Smooth muscle cell (in vitro differentiated cells): ENCODE measurements around the gene STARD9. TPM values are rescaled to one million over a fixed set of nuclear protein-coding genes. Genes with fewer than 3 reads are reported as not detected.

ENCODE experiments used
- DNase-seq: peaks from one replicate; lab custom pipeline; 2025; ENCODE audit not compliant: unreplicated experiment; lab: John Stamatoyannopoulos, UW
- H2AFZ ChIP-seq: fragments of 200-600 bp; sonication (generic); 2 replicates; pipeline ENCODE4 v1.6.0; 2016; ENCODE audit warnings: antibody characterized with exemption, low read depth, mild to moderate bottlenecking
- H3F3A ChIP-seq: fragments of 200-600 bp; sonication (generic); 2 replicates; pipeline ENCODE4 v1.6.0; 2017; ENCODE audit warnings: antibody characterized with exemption, low read depth
- H3K27ac ChIP-seq: fragments of 200-600 bp; sonication (generic); 2 replicates; pipeline ENCODE4 v1.5.1; 2016; ENCODE audit warnings: low read depth, mild to moderate bottlenecking
- H3K27me3 ChIP-seq: fragments of 200-600 bp; sonication (generic); 2 replicates; pipeline ENCODE4 v1.6.1; 2016; ENCODE audit warnings: low read depth, mild to moderate bottlenecking
- H3K36me3 ChIP-seq: fragments of 200-600 bp; sonication (generic); 2 replicates; pipeline ENCODE4 v1.5.1; 2016; ENCODE audit warnings: low read depth
- H3K4me1 ChIP-seq: fragments of 200-600 bp; sonication (generic); 2 replicates; pipeline ENCODE4 v1.5.1; 2016; ENCODE audit warnings: low read depth
- H3K4me2 ChIP-seq: fragments of 200-600 bp; sonication (generic); 2 replicates; pipeline ENCODE4 v1.6.0; 2016; ENCODE audit warnings: mild to moderate bottlenecking
- H3K4me3 ChIP-seq: fragments of 200-600 bp; sonication (generic); 2 replicates; pipeline ENCODE4 v1.5.1; 2016; ENCODE audit warnings: mild to moderate bottlenecking
- H3K79me2 ChIP-seq: fragments of 200-600 bp; sonication (generic); 2 replicates; pipeline ENCODE4 v1.6.0; 2016; ENCODE audit warnings: low read depth, mild to moderate bottlenecking
- H3K9ac ChIP-seq: fragments of 200-600 bp; sonication (generic); 2 replicates; pipeline ENCODE4 v1.6.0; 2016; ENCODE audit warnings: low read depth
- H3K9me3 ChIP-seq: fragments of 200-600 bp; sonication (generic); replicated peaks from 2 replicates; pipeline ENCODE4 v1.5.1; 2016; ENCODE audit warnings: low read depth
- H4K20me1 ChIP-seq: fragments of 200-600 bp; sonication (generic); 2 replicates; pipeline ENCODE4 v1.6.0; 2016; ENCODE audit warnings: low read depth
- CTCF ChIP-seq: fragments of 200-600 bp; sonication (generic); IDR thresholded peaks from 2 replicates; pipeline ENCODE4 v1.5.1; 2017; ENCODE audit warnings: borderline replicate concordance, mild to moderate bottlenecking, antibody characterized with exemption; ENCODE audit not compliant: insufficient read depth, poor library complexity, severe bottlenecking
- WGBS: methylation state at CpG from one replicate; pipeline ENCODE4 v1.1.7; 2016; ENCODE audit warnings: low lambda C conversion rate; 5-methylcytosine and 5-hydroxymethylcytosine counted together
- polyA plus RNA-seq: library from polyadenylated mRNA; unstranded; fragments of >200 nt; fragmentation: Nextera tagmentation; extraction: Ambion mirVana; gene quantifications from 2 replicates; pipeline ENCODE4 v1.2.1, GENCODE V29; 2016
- total RNA-seq: library from RNA; depleted of rRNA; stranded (reverse); fragments of >200 nt; gene quantifications from 2 replicates; pipeline ENCODE4 v1.2.3, GENCODE V29; 2014

STARD9 gene
- total and polyA plus RNA-seq, 2 experiments from 2014 or later, result 1.6 to 6.3 TPM

DNA sequence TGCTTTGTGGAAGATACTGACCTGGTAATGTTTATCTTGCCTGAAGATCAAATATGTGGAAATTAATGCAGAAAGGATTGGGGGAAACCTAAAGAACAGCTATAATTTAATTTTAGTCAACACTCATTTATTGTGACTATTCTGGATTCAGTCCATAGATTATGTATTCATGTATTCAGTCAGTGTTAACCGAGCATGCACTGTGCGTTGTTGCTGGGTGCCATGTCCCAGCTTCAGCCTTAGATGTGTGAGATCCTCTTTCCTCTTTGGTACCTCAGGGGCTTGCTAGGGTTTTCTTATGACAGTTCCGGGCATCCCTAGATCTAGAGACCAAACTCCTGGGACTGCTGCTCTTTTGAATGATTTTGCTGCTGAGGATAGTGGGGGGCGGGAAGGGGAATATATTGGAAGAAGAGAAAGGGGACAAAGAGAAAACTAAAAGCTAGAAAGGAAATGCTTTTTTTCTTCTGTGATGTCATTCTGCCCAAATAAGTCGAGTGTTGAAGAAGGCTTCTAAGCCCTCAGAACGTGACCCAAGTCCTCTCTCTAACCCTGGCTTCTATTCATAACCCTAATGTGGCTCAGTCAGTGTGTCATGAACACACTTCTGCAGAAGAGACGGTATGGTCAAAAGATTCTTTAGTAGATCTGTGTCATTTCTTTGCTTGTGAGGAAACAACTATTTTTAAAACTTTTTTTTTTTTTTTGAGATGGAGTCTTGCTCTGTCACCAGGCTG lies 33.5 kb downstream of the STARD9 start:
- Histone ChIP-seq H3K4me3 (no peak overlapping the region), H3K4me2 (no peak overlapping the region), H3K27ac (no peak overlapping the region), H3F3A (no peaks in the 10 kb centered on the region), H3K4me1 (no peaks in the 10 kb centered on the region), H4K20me1 (peaks cover 8% of the 10 kb centered on the region), H3K27me3 (no peaks in the 10 kb centered on the region), H2AFZ (no peak overlapping the region), H3K36me3 (no peaks in the 10 kb centered on the region), H3K9ac (no peak overlapping the region), H3K79me2 (no peaks in the 10 kb centered on the region), H3K9me3 (no peaks in the 10 kb centered on the region)
- DNase-seq, result no peak
- TF ChIP-seq CTCF, result no peak
- WGBS, result 78% methylated on average over 7 of the region's 7 CpGs

- no peaks in the 10 kb centered on the region for H3K36me3 ChIP-seq
- no peak overlapping the region for H3K27ac ChIP-seq
- DNase-seq, result no peak
- H4K20me1 ChIP-seq, result peaks cover 8% of the 10 kb centered on the region
- H3K4me1 ChIP-seq, result no peaks in the 10 kb centered on the region
- 61% methylated on average over 1 of the region's 1 CpG for WGBS
- no peaks in the 10 kb centered on the region for H3K79me2 ChIP-seq
- H3K27me3 ChIP-seq, result no peaks in the 10 kb centered on the region
- no peak overlapping the region for H3K9ac ChIP-seq
- H3K4me3 ChIP-seq, result no peak overlapping the region
- TF ChIP-seq CTCF, result no peak
- no peaks in the 10 kb centered on the region for H3K9me3 ChIP-seq
- no peak overlapping the region for H2AFZ ChIP-seq
- H3F3A ChIP-seq, result no peaks in the 10 kb centered on the region
- H3K4me2 ChIP-seq, result no peak overlapping the region
Observed at GRCh38 chr15:42611532-42611931, 36.1 kb downstream of the STARD9 start.

DNA sequence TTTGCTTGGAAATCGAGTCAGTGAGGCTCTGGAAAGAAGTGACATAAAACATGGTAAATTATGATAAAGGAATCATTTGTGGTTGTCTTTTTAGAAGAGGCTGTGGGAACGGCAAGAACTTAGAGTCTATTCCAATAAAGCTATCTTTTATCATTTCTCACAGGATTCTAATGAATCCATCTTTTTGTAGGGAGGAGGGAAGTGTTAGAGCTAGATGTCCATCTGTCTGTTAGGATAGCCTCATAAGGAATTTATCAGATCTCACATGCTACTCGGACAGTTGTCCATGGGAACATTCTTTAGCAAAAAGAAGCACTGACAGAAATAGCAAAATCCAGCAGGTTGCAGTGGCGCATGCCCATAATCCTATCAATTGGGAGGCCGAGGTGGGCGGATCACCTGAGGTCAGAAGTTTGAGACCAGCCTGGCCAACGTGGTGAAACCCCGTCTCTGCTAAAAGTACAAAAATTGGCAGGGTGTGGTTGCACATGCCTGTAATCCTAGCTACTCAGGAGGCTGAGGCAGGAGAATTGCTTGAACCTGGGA lies 37.0 kb downstream of the STARD9 start:
- 93% methylated on average over 8 of the region's 8 CpGs for WGBS
- no peaks in the 10 kb centered on the region for H3K79me2 ChIP-seq
- H3K27ac ChIP-seq, result no peak overlapping the region
- H3K9ac ChIP-seq, result no peak overlapping the region
- no peak overlapping the region for H2AFZ ChIP-seq
- no peak for DNase-seq
- no peak overlapping the region for H3K4me2 ChIP-seq
- H3K27me3 ChIP-seq, result no peaks in the 10 kb centered on the region
- no peaks in the 10 kb centered on the region for H3K4me1 ChIP-seq
- H4K20me1 ChIP-seq, result peaks cover 8% of the 10 kb centered on the region
- no peak for TF ChIP-seq CTCF
- no peak overlapping the region for H3K4me3 ChIP-seq
- H3K9me3 ChIP-seq, result no peaks in the 10 kb centered on the region
- no peaks in the 10 kb centered on the region for H3K36me3 ChIP-seq
- H3F3A ChIP-seq, result no peaks in the 10 kb centered on the region

DNA sequence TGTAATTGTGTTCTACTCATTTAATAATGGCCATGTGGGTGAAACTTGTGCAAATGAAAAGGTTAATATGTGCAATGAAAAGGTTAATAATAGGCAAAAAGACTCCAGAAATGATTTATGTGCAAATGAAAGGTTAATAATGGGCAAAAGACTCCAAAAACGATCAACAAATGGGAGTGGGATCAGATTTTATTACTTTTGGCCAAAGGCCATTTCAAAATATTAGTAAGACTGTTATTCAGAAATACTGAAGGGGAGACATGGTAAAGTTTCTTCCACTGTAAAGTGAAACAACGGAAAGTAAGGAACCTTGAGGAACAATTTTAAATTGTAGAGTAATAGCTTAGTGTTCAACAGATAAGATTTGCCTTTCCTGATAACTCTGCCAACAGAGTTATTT lies 40.7 kb downstream of the STARD9 start:
- H3K4me1 ChIP-seq, result peaks cover 10% of the 10 kb centered on the region
- H2AFZ ChIP-seq, result no peak overlapping the region
- no peaks in the 10 kb centered on the region for H3K9me3 ChIP-seq
- no peaks in the 10 kb centered on the region for H3K27me3 ChIP-seq
- H3K9ac ChIP-seq, result no peak overlapping the region
- no peaks in the 10 kb centered on the region for H3K36me3 ChIP-seq
- no peaks in the 10 kb centered on the region for H4K20me1 ChIP-seq
- no peak overlapping the region for H3K27ac ChIP-seq
- H3F3A ChIP-seq, result no peaks in the 10 kb centered on the region
- H3K79me2 ChIP-seq, result no peaks in the 10 kb centered on the region
- WGBS, result 74% methylated on average over 2 of the region's 2 CpGs
- H3K4me3 ChIP-seq, result no peak overlapping the region
- TF ChIP-seq CTCF, result no peak
- no peak for DNase-seq
- no peak overlapping the region for H3K4me2 ChIP-seq
